Activated CD4-positive, alpha-beta T cell treated with anti-CD3 and anti-CD28 coated beads, Interleukin-2, amount 50 U/mL, for 24 hours (primary cell): ENCODE data around the gene LRRK2.
"Not testable (repeated sequence)": the region's sequence is repeated elsewhere in the genome, so short reads cannot be mapped to it uniquely, and the experiment has no call there.

ENCODE experiments used
- DNase-seq, 2 donors: peaks; one replicate each; pipeline ENCODE4 v3.0.0-alpha.2; 2020; ENCODE audit warnings: low read depth in 1 of 2, low spot score in 1 of 2

Gene LRRK2

GRCh38 chr12:40224439-40225291, at the start of gene LRRK2:
Gene LRRK2, plus strand, starts transcription at chr12:40224997. Its CDS starts 135 bp downstream, at chr12:40225132.
- DNase-seq = peak in 1 of 2 donors; percentile 2

DNA sequence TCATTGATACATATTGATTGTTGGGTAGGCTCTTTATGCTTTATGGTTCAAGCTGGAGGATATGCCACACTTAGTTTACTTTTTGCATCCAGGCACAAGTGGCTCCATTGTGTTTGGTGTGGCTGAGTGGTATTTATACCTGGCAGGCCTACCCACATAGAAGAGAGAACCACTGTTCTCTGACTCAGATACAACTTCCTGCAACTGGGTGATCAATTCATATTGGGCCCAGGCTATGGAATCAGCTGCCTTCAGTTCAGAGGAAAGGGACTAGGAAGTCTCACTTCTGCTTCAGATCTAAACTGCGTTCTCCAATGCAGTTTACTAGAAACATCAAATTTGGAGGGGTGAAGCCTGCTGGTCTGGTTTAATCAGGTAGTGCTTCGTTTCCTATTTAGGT, 49.8 kb upstream of the LRRK2 start:
- no peak for DNase-seq

GRCh38 chr12:40175489-40175888, 49.3 kb upstream of the LRRK2 start:
- DNase-seq = no peak

DNA sequence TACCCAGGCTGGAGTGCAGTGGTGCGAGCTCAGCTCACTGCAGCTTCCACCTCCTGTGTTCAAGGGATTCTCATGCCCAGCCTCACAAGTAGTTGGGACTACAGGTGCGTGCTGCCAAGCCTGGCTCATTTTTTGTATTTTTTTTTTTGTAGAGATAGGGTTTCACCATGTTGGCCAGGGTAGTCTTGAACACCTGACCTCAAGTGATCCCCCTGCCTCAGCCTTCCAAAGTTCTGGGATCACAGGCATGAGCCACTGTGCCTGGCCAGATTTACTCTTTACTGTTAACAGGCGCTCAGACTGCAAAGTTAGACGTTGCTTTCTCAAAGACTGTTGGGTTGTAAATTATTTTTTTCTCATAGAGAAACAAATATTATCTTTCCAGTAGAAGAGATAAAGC, 46.1 kb upstream of the LRRK2 start:
- no peak for DNase-seq

DNA sequence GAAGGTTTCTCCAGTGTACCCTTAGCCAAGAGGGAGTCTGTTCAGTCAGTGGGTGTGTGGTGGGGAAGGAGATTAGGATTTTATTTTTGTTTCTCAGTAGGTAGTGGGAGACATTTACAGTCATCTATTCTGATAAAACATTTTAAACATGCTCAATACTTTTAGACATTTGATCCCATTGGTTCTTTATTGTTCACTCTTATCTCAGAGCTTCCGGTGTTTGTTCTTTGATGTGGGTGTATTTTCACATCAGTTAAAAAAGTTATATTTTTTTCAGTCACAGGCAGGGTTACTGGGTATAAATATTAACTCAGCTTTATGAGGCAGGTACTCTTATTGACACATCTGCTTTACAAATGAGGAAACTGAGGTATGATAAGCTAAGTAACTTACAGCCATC, 43.3 kb upstream of the LRRK2 start:
- no peak for DNase-seq

- no peak for DNase-seq
These were observed 41.1 kb upstream of the LRRK2 start for GRCh38 chr12:40183715-40184114.

GRCh38 chr12:40184493-40185302, 40.1 kb upstream of the LRRK2 start:
- DNase-seq = no peak

- DNase-seq = no peak
These were observed 39.5 kb upstream of the LRRK2 start for GRCh38 chr12:40185303-40185693.

DNA sequence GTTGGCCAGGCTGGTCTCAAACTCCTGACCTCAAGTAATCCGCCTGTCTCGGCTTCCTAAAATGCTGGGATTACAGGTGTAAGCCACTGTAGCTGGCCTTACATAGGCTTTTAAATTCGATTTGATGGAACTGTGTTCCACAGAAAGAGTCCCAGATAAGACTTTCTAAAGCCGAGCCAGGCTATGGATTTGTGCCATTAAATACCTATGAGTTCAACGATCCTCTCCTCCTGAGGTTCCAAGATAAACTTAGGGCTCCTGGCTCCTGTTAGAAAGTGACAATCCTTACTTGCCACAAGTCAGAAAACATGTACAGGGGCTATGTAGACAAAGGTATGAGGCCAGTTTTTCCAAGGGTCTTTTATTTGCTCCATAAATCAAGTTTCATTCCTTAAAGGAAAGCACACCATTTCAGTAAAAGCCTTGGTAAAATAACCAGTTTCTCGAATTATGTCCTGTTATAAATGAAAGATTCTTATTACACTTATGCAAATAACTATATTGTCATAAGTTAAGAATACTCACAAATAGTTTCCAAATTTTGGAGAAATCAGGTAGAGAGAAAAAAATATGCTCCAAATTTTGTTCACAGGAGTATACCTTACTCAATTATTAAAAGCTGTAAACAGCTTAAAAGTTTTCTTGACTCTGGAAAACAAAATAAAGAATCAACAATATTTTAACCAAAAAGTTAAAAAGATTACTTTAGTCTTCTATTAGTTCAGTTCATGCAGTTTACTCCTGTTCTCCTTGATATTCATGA, 36.1 kb upstream of the LRRK2 start:
- no peak for DNase-seq

- DNase-seq = no peak
These were observed 32.0 kb upstream of the LRRK2 start for GRCh38 chr12:40192704-40193255.

DNA sequence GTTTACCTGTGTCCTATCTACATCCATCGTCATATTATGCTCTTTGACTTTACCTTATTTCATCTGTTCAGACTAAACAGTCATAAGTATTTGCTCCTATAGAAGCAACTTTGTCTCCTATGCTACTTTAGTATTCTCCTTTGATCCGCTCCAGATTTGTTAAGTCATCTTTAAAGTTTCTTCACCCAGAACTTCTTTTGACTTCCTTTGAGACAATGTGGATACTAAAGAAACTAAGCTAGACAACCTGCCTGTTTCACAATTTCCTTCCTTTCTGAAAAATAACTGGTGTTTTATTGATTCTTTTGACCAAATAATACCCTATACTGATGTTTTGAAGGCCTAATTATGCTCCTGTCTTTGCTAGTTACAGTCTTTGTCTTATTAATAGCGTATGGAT, 30.0 kb upstream of the LRRK2 start:
- no peak for DNase-seq

DNA sequence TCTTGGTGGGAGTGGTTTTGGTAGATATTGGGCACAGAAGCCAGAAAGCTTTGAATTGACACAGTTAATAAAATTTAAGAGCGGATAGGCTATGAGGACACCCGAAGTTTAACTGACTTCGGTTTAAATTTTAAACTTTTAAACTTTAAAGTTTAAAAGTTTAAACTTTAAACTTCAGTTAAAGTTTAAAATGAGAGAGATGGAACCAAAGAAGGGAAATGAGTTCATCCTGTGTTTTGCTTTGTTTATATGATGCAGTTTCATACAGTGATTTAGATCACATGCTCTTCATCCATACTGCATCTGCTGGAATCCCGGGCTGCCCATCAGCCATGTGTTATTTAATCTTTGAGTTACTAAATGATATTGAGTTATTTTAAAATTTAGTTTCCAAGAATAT, 27.2 kb upstream of the LRRK2 start:
- no peak for DNase-seq

DNA sequence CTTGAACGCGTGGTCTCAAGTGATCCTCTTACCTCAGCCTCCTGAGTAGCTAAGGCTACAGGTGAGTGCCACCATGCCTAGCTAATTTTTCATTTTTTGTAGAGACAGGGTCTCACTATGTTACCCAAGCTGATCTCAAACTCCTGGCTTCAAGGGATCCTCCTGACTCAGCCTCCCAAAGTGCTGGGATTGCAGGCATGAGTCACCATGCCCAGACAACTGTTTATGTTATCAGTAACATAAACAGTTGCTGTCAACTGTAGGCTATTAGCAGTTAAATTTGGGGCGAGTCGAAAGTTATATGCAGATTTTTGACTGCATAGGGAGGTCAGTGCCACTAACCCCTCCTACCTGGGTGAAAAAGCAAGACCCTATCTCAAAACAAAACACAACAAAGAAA, 26.2 kb upstream of the LRRK2 start:
- DNase-seq = no peak

DNA sequence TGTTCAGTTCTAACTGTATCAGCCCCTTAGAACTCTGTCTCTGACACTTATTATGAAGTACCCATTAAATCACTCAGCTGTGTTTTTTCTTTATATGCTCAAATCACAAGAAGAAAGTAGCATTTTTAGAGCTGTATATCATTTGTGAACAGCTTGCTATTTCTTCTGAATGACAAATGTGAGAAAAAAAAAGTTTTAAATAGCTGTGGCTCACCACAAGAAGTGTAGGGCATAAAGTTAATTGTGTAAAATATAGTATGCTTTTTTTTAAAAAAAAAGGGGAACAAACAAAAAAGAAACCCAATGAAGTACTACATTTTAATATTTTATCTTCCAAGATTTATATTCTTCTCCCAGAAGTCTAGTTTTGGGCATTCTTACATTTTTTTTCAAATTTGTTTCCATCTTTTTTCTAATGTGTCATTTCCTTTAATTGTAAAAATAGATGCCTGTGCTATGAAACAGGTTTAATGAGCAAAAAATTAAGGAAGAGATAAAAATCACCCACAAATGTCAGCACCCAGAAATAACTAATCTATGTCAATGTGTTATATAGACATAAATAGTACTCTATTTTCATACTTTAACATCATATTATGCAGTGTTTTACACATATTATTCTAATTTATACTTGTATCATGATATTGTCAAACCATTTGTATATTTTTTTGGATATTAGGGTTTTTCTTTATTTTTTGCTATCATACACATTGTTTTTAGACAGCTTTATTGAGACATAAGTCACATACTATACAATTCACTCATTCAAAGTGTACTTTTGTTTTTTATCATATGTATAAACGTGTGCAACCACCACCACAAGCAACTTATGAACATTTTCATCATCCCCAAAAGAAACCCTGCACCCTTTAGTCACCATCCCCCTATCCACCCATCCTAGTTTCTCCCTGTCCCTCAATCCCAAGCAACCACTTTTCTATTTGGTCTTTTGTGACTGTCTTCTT, 22.4 kb upstream of the LRRK2 start:
- no peak for DNase-seq

DNA sequence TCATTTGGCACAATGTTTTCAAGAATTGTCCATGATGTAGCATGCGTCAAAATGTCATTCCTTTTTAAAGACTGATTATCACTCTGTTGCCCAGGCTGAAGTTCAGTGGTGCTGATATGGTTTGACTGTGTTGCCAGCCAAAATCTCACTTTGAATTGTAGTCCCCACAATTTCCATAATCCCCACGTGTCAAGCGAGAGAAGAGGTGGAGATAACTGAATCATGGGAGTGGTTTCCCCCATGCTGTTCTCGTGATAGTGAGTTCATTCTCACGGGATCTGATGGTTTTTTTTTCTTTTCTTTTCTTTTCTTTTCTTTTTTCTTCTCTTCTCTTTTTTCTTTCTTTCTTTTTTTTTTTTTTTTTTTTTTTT, 21.8 kb upstream of the LRRK2 start:
- DNase-seq = no peak

GRCh38 chr12:40204337-40204736, 20.5 kb upstream of the LRRK2 start:
- DNase-seq = no peak

DNA sequence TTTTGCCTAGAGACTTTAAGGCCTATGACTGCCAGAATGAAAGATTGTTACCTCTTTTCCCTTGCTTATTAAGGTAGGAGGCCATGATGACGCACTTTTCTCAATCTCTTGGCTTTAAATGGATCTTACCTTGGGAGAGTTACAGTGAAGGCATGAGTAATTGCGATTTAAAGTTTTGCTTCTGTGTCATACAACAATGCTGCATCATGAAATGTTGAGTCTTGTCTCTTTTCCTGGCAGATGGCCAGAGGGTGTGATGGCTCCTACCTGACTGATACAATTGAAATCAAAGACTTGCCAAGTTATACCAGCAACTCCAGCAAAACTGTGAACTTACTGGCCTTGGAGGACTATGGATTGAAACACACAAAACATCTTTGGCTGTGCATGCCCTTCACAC, 17.2 kb upstream of the LRRK2 start:
- DNase-seq = no peak

DNA sequence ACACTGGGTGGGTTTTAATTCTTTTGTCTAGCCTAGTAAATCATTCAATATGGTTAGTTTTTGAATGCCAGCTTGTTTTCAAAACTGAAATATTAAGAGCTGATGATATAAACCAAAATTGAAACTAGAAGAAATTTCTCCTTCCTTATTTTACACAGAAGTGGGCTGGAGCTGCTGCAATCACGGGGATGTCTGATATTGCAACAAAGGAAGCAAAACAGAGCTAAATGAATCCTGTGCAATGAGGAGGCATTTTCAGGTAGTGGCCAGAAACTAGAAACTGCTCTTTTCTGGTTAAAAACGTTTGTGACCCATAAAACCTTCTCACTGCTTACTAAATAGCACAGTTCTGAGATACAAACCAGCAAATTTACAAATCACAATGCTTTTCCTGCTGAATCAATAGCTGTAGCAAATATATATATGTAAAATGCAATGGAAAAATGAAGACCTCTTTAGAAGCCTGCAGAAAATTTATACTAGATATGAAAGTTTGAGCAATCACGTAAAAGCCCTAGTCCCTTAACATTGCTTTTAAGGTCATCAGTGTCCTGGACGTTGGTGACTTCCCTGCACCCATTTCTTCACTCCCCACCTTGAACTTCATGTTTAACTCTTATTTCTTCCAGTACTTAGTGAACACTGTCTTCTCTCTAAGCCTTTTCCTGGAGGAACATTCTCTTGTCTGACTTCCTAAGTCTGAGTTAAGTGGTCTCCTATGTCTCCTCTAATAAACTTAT, 15.9 kb upstream of the LRRK2 start:
- no peak for DNase-seq

- no peak for DNase-seq
These were observed 14.9 kb upstream of the LRRK2 start for GRCh38 chr12:40209886-40210285.

- DNase-seq = not testable (repeated sequence)
These were observed 13.6 kb upstream of the LRRK2 start for GRCh38 chr12:40211186-40211585.
